Keratinocyte (primary cell): ENCODE data around the gene ZFP36.

Experiments used
- CTCF ChIP-seq, 3 experiments: IDR thresholded peaks in 1 of 3; conservative IDR thresholded peaks in 1 of 3; optimal IDR thresholded peaks in 1 of 3; 2 replicates in 2 of 3; 3 replicates in 1 of 3; pipeline versions ENCODE3 to v1.5.1; 2011; ENCODE audit warnings: low read length in 3 of 3, mild to moderate bottlenecking in 3 of 3, moderate library complexity in 2 of 3, control low read depth in 1 of 3, inconsistent platforms in 1 of 3; ENCODE audit not compliant: insufficient read depth in 2 of 3; ENCODE audit errors: extremely low read depth in 1 of 3
- EZH2 ChIP-seq: IDR thresholded peaks from one replicate; pipeline ENCODE4 v1.6.1; 2012; ENCODE audit warnings: inconsistent platforms, mild to moderate bottlenecking, low read length, moderate library complexity

GRCh38 chr19:39390451-39390750 lies 16.2 kb upstream of the ZFP36 start:
- TF ChIP-seq CTCF (optimal IDR thresholded peaks at IDR 0.05 in 1 of 3, IDR thresholded peaks at IDR 0.05 in 1 of 3, conservative IDR thresholded peaks at IDR 0.05 in 1 of 3; ENCODE audit: extremely low read depth in 1 of 3, insufficient read depth in 2 of 3, low read length in 3 of 3) (no peak), EZH2 (no peak)
